Keratinocyte (primary cell): ENCODE results near the gene ATP7B. TPM values are rescaled to one million over a fixed set of nuclear protein-coding genes. Genes with fewer than 3 reads are reported as not detected.

Experiments
- DNase-seq: peaks from one replicate; pipeline ENCODE4 v3.0.0-alpha.2; 2011; ENCODE audit warnings: low read depth, missing footprints, low spot score
- FAIRE-seq: peaks from 2 replicates; lab custom pipeline; 2011; peaks lifted over from hg19 to GRCh38; lab: Jason Lieb, UNC
- H2AFZ ChIP-seq: 2 replicates; pipeline ENCODE4 v1.6.0; 2012; ENCODE audit warnings: low read length, control low read depth, inconsistent platforms; ENCODE audit not compliant: control insufficient read depth
- H3K27ac ChIP-seq: 2 replicates; pipeline ENCODE4 v1.5.1; 2011; ENCODE audit warnings: low read length; ENCODE audit not compliant: control insufficient read depth, insufficient read depth
- H3K27me3 ChIP-seq: 3 replicates; pipeline ENCODE4 v1.6.0; 2011; ENCODE audit warnings: low read length; ENCODE audit not compliant: control insufficient read depth, insufficient read depth; ENCODE audit errors: extremely low read depth
- H3K36me3 ChIP-seq, 2 experiments: 2 replicates in 1 of 2; 3 replicates in 1 of 2; pipeline ENCODE4 v1.5.1; 2011; ENCODE audit warnings: low read length in 2 of 2, mild to moderate bottlenecking in 1 of 2; ENCODE audit not compliant: control insufficient read depth in 2 of 2, insufficient read depth in 2 of 2; ENCODE audit errors: extremely low read depth in 1 of 2
- H3K4me1 ChIP-seq: 3 replicates; pipeline ENCODE4 v1.5.1; 2011; ENCODE audit warnings: low read length; ENCODE audit not compliant: control insufficient read depth, insufficient read depth; ENCODE audit errors: extremely low read depth
- H3K4me2 ChIP-seq: 3 replicates; pipeline ENCODE4 v1.6.0; 2011; ENCODE audit warnings: low read depth, low read length; ENCODE audit not compliant: control insufficient read depth, insufficient read depth; ENCODE audit errors: extremely low read depth
- H3K4me3 ChIP-seq, 3 experiments: fragments of 200-600 bp in 1 of 3; sonication (generic) in 1 of 3; 2 replicates in 2 of 3; 3 replicates in 1 of 3; pipeline ENCODE4 v1.5.1; 2011 to 2016; ENCODE audit warnings: low read length in 3 of 3, mild to moderate bottlenecking in 3 of 3, control low read depth in 2 of 3, inconsistent platforms in 1 of 3, low read depth in 1 of 3, mixed read lengths in 1 of 3, mixed run types in 1 of 3, moderate library complexity in 1 of 3; ENCODE audit not compliant: control insufficient read depth in 2 of 3, insufficient read depth in 2 of 3; ENCODE audit errors: extremely low read depth in 1 of 3
- H3K79me2 ChIP-seq: 2 replicates; pipeline ENCODE4 v1.6.0; 2012; ENCODE audit warnings: low read length; ENCODE audit not compliant: control insufficient read depth, insufficient read depth
- H3K9ac ChIP-seq: 3 replicates; pipeline ENCODE4 v1.6.0; 2011; ENCODE audit warnings: low read length; ENCODE audit not compliant: control insufficient read depth, insufficient read depth; ENCODE audit errors: extremely low read depth
- H3K9me1 ChIP-seq: 3 replicates; pipeline ENCODE4 v1.6.0; 2011; ENCODE audit warnings: low read length; ENCODE audit not compliant: control insufficient read depth, insufficient read depth; ENCODE audit errors: extremely low read depth
- H3K9me3 ChIP-seq: 2 replicates; pipeline ENCODE4 v1.5.1; 2012; ENCODE audit warnings: low read depth, low read length; ENCODE audit not compliant: control insufficient read depth
- H4K20me1 ChIP-seq: 3 replicates; pipeline ENCODE4 v1.6.0; 2011; ENCODE audit warnings: low read length; ENCODE audit not compliant: control insufficient read depth, insufficient read depth; ENCODE audit errors: extremely low read depth
- EZH2 ChIP-seq: IDR thresholded peaks from one replicate; pipeline ENCODE4 v1.6.1; 2012; ENCODE audit warnings: inconsistent platforms, mild to moderate bottlenecking, low read length, moderate library complexity
- dilution Hi-C: fragments of 300-500 bp; cut with MboI; formaldehyde crosslinking; loops from one replicate; pipeline ENCODE4 v1.7.0; 2020; ENCODE audit warnings: low sequenced_read_pairs; ENCODE audit not compliant: extremely low pct_ligation_motif_present
- polyA plus RNA-seq, 5 experiments: library from polyadenylated mRNA; depleted of rRNA in 3 of 5; stranded (reverse) in 3 of 5; stranded (forward) in 1 of 5; unstranded in 1 of 5; fragments of >200 nt; gene quantifications; 1 replicate in 1 of 5; 2 replicates in 3 of 5; 3 replicates in 1 of 5; pipeline versions ENCODE4 v1.2.1 to v1.2.3, GENCODE V29; 2011 to 2012; ENCODE audit warnings: missing spikeins in 2 of 5, low read depth in 1 of 5, low replicate concordance in 1 of 5
- TF ChIP-seq, protein P1 (sequence below), 3 experiments: IDR thresholded peaks in 1 of 3; conservative IDR thresholded peaks in 1 of 3; optimal IDR thresholded peaks in 1 of 3; 2 replicates in 2 of 3; 3 replicates in 1 of 3; pipeline versions ENCODE3 to v1.5.1; 2011; ENCODE audit warnings: low read length in 3 of 3, mild to moderate bottlenecking in 3 of 3, moderate library complexity in 2 of 3, control low read depth in 1 of 3, inconsistent platforms in 1 of 3; ENCODE audit not compliant: insufficient read depth in 2 of 3; ENCODE audit errors: extremely low read depth in 1 of 3

Gene ATP7B
- polyA plus RNA-seq, 1 donor (not counting 4 experiments of a cell fraction or from before 2014, with no cell fraction given): 5.2 TPM

DNA sequence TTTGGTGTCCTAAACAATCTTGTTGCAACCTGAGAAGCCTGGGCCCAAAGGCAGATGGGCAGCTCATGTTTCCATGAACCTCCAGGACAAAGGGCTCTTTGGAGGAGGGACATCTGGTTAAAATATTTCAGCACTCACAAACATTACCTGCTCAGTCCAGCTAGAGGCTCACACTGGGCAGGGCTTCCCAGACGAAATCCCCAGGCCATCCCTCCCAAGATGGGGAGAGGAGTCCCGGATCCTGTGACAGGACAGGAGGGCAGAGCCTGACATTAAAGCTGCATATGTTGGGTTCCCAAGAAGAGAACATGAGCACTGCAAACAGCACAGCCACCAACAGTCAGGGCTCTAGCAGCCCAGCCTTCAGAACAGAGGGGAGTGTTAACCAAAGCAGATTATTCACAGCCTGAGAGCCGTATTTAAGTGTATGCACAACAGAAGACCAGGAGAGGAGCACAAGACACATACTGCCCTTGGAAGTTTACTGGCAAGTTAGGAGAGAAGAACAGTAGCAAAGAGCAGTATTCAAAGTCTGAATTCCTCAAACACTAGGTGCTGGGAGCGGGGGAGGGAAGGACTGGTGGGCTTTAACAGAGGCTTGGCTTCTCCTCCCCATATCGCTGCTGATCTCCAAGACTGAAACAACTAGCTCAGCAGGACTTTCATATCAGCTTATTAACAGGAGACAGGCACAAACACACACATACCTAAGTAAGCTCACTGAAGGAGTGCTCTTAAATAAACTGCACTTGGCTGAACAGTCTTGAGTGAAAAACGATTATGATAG, 12.3 kb downstream of the ATP7B start:
- Histone ChIP-seq H3K9me3 (no peaks in the 10 kb centered on the region), H2AFZ (no peak overlapping the region), H3K9me1 (no peaks in the 10 kb centered on the region), H3K27me3 (peaks cover 12% of the 10 kb centered on the region), H3K4me3 (no peak overlapping the region), H3K79me2 (no peaks in the 10 kb centered on the region), H3K4me2 (peak overlapping the region; percentile 7), H4K20me1 (no peaks in the 10 kb centered on the region), H3K36me3 (no peaks in the 10 kb centered on the region), H3K4me1 (peaks cover 12% of the 10 kb centered on the region), H3K27ac (no peak overlapping the region), H3K9ac (no peak overlapping the region)
- FAIRE-seq (no peak), DNase-seq (no peak)
- TF ChIP-seq, protein P1, sequence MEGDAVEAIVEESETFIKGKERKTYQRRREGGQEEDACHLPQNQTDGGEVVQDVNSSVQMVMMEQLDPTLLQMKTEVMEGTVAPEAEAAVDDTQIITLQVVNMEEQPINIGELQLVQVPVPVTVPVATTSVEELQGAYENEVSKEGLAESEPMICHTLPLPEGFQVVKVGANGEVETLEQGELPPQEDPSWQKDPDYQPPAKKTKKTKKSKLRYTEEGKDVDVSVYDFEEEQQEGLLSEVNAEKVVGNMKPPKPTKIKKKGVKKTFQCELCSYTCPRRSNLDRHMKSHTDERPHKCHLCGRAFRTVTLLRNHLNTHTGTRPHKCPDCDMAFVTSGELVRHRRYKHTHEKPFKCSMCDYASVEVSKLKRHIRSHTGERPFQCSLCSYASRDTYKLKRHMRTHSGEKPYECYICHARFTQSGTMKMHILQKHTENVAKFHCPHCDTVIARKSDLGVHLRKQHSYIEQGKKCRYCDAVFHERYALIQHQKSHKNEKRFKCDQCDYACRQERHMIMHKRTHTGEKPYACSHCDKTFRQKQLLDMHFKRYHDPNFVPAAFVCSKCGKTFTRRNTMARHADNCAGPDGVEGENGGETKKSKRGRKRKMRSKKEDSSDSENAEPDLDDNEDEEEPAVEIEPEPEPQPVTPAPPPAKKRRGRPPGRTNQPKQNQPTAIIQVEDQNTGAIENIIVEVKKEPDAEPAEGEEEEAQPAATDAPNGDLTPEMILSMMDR (optimal IDR thresholded peaks at IDR 0.05 in 1 of 3, IDR thresholded peaks at IDR 0.05 in 1 of 3, conservative IDR thresholded peaks at IDR 0.05 in 1 of 3; ENCODE audit: extremely low read depth in 1 of 3, insufficient read depth in 2 of 3, low read length in 3 of 3): no peak
- TF ChIP-seq EZH2: no peak
- dilution Hi-C loops: no loop called here

DNA sequence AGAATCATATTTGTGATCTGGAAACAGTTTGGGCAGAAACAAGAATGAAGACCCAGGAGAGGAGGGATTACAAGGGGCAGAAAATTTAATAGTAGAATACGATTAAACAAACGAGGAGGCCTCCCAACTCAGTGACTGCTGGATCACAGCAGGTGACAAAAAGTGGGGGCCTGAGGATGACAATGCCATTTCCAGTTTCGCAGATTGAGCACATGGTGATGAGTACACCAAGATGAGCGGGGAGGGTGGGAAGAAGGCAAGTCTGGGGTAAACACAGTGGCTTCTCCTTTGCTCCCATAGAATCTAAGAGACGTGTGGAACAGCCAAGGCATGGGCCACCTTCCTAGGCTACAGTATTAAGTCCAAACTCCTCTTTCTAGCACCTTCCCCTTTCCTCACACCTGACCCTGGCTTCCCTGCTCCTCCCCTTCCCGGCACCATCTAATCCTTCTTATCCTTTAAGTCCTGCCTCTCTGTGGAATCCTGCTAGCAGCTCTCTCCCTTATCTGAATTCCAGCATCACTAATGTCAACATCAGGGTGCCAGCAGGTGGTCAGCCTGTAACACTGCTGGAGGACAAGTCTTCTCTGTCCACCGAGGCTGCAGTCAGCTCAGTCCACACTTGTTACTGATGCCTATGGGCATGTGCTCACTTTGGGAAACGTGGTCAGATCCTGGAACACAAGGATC, 13.5 kb downstream of the ATP7B start:
- H3K27ac ChIP-seq: no peak overlapping the region
- H3K79me2 ChIP-seq: no peaks in the 10 kb centered on the region
- TF ChIP-seq, protein P1 (optimal IDR thresholded peaks at IDR 0.05 in 1 of 3, IDR thresholded peaks at IDR 0.05 in 1 of 3, conservative IDR thresholded peaks at IDR 0.05 in 1 of 3; ENCODE audit: extremely low read depth in 1 of 3, insufficient read depth in 2 of 3, low read length in 3 of 3): no peak
- TF ChIP-seq EZH2: no peak
- H3K27me3 ChIP-seq: peaks cover 12% of the 10 kb centered on the region
- H3K9ac ChIP-seq: no peak overlapping the region
- H4K20me1 ChIP-seq: no peaks in the 10 kb centered on the region
- no peaks in the 10 kb centered on the region for H3K9me1 ChIP-seq
- H3K9me3 ChIP-seq: no peaks in the 10 kb centered on the region
- dilution Hi-C loops: no loop called here
- H3K4me1 ChIP-seq: peaks cover 12% of the 10 kb centered on the region
- H3K4me3 ChIP-seq: no peak overlapping the region
- DNase-seq (no peak), FAIRE-seq (no peak)
- H2AFZ ChIP-seq: no peak overlapping the region
- H3K36me3 ChIP-seq: no peaks in the 10 kb centered on the region
- H3K4me2 ChIP-seq: no peak overlapping the region
